HG03575 (cell line): ENCODE data around the gene TCF7L1.

Experiments used
- ATAC-seq: cut with Tn5 transposase; IDR thresholded peaks from one replicate; pipeline ENCODE4 v1.9.1; 2021; ENCODE audit not compliant: unreplicated experiment, insufficient number of reproducible peaks, low FRiP score; ENCODE audit errors: extremely low read depth

TCF7L1 gene

DNA sequence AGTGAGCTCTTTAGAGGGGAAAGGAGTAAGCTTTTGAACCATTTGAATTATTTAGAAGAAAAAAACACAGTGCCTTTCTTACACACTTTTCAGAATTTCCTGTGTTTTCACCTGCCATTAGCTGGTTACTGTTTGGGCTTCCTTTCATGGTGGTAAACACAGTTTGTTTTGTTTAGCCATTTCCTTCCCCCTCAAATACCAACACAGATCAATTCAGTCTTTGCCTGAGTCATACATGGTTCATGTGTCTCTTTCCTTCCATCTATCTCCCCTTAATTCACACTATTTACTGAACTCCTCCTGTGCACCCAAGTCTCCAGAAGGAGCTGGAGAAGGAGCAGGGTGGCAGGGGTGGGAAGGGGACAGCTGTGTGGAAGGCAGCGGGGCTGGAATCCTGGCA, 45.0 kb downstream of the TCF7L1 start:
- no peak for ATAC-seq

DNA sequence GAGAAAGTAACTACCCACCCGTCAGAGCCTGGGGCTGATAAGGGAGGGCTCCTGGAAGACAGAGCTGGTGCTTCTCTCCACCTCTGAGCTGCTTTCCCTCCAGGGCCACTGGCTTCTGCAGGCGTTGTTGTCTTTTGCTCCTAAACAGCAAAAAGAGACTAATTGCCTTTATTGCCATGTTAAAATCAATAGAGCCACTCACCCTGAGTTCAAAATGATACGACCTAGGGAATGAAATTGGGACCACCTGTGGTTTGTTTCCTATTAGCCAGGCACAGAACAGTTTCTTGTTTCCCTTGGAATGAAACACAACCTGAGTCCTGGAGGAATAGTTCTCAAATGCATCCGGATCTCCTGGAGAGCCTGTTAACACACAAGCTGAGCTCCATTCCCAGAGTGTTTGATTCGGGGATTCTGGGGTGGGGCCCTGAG, 45.8 kb downstream of the TCF7L1 start:
- ATAC-seq = no peak

DNA sequence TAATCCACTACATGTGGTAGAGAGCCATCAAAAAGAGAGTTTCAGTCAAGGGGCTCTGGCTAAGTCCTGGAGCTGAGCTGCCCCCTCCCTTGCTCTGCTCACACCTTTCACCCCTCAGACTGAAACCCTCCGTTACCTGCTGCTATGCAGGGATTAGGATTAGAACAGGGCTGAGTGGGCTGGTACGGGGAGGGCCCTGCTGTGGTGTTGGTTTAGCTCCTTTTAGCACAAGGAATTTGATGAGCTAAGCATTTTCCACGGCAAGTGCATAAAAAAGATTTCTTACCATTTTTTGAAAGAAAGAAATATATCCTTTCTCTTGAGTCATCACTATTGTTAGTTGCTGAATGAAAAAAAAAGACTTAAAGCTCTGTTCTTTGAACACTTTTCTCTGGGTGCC, 46.3 kb downstream of the TCF7L1 start:
- no peak for ATAC-seq

DNA sequence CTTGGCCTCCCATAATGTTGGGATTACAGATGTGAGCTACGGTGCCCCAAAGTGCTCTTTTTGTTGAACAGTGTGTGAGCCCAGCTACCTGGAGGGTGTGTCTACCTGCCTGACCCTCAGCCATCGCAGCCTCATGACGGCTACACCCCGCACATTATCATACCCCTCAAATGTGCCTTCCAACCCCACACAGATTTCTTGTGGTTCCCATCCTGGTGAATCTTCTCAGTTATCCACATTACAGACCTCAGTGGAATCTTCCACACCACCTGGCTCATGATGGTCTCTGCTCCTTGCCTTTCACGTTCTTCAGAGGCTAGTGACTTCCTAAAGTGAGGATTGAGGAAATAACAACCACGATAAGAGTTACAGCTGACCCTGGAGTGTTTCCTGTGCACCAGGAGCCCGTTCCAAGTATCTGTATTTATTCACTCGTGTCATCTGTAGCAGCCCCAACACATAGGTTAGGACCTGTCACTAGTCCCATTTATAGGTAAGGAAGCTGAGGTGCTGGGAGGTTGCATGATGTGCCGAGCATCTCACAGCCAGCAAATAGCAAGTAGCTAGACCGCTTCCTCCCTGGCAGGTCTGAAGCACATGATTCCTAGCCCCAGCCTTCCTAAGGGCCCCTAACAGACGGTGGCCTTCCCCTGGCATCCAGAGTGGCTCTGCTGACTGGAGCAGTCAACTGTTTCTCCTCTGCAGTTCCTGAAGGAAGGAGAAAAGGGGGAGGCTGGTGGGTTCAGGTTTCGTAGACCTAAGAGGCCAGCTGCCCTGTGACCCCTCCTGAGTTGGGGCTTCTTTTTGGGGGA, 47.3 kb downstream of the TCF7L1 start:
- no peak for ATAC-seq

DNA sequence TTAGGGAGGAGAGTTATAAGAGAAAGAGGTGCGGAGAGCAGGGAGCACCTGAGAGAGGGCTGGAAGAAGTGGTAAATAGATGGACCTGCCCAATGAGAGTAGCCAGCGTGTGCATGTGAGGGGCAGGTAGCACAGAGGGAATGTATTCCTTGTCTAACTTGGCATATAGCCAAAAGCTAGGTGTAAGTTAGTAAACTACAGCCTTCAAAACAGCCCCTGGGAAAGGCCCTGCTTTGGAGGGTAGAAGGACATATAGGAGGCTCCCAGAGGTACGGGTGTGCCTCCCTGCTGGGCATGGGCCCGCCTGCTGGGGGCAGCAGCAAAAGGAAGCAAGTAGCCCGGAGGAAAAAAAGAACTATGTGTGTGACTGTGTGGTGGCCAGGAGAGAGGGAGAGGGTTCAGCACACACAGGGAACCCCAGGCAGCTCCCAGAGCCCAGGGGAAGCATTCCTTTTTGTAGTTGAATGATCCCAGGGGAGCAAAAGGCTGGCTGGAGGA, 48.0 kb downstream of the TCF7L1 start:
- no peak for ATAC-seq

DNA sequence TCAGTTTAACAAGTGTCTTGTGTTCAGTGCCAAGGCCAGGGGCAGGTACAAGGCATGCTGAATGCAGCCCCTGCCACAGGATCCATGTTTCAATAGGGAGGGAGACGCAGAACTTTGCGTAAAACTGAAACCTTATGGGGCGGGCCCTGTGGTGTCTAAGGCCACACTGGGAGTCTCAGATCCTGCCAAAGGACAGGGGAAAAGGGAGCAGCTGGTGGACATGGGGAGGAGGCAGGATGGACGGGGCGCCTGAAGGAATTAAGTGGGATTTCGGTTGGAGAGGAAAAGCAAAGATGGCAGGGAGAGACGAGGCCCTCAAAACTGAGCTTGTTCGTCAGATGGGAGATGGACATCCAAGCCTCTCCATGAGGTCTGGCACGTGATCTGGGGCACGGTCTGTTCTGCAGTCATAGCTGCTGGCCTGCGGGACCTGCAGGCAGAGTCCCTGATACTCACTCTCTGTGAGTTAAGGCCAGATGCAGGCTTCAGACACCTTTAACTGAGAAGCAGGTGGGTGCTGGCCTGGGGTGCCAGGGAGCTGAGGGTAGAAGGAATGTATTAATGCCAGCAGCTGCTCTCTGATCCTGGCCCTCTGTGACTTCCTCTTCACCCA, 48.8 kb downstream of the TCF7L1 start:
- ATAC-seq = no peak

DNA sequence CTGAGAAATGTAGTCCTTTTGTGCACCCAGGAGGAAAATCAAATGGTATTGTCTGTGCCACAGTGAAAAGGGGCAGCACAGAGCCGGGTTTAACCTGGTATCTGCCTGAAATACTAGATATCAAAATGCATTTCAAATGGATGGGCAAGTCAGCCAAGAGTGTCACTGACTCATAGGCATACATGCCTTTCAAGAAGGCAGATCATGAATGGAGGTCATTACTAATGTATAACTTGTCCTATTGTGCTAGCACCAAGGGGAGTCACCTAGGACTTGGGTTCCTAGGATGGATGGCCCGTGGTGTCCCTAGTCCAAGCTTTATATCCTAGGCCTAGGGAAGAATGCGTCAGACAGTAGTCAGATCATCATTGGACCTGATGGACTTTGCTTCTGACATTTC, 49.9 kb downstream of the TCF7L1 start:
- no peak for ATAC-seq

DNA sequence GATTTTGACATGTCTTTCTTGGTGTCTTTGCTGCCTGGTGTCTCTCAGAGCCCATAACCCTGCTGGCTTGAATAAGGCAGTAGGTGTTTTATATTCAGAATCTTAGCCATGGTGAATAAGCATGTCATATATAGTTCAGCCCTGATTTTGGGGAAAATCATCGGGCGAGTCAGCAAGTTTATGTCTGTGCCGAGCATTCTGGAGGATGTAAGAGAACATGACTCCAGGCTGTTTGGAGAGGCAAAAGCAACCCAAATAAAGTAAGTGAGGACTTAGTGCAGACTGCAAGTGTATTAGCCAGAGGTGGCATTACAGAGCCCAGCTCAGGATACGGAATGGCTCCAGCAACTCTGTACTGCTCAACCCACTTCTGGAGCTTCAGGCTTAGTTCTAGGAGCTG, 50.3 kb downstream of the TCF7L1 start:
- no peak for ATAC-seq

DNA sequence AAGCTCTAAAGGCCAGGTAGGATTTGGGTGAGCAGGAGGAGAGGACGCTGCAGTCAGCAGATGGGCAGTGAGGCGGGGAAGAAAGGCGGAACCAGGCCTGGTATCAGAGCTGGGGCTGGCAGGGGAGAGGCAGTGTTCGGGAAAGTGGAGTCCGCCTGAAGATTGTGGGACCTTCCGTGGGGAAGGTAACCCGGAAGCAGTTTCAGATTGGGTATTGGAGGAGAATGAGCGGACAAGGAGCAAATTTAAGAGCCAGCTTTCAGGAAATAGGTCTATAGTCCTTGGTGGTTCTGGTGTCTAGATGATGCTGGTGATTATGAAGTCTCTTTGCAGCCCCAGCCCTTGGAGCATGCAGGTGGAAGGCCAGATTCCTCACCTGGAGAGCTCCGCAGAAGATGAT, 51.0 kb downstream of the TCF7L1 start:
- ATAC-seq = no peak

DNA sequence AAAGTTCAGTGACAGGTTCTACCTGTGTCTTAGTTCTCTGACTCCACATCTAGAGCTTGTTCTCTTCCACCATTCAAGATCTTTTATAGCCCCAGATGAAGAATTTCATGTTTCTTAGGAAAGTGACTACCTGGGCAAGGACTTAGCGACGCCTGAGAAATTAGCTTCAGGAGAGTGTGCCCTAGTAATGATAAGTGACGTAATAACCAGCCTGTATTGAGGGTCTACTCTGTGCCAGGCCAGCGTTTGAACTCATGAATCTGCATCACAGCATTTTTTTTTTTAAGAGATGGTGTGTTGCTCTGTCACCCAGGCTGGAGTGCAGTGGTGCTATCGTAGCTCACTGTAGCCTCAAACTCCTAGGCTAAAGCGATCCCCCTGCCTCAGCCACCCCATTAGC, 51.8 kb downstream of the TCF7L1 start:
- ATAC-seq = no peak

DNA sequence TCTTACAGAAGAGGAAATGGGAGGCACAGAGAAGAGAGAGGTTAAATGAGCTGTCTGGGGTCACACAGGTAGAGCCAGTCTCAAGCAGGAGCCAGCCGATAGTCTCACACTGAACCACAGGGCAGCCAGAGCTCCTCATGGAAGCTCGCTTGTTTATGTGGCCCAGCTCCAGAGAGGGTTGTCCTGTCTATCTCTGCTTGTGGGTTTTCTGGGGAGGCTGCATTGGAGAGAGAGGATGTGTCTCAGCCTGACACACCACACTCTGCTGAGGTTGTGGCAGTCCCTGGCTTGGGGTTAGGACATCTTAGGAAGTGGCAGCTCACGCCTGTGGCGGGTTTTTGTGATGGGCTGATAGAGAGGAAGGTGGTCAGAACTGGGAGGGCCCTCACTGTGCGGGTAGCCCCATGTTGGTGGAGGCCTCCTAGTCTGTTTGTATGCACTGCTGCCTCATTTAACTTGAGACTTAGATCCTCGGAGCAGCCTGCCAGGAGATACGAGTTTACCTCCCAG, 52.3 kb downstream of the TCF7L1 start:
- ATAC-seq = no peak

DNA sequence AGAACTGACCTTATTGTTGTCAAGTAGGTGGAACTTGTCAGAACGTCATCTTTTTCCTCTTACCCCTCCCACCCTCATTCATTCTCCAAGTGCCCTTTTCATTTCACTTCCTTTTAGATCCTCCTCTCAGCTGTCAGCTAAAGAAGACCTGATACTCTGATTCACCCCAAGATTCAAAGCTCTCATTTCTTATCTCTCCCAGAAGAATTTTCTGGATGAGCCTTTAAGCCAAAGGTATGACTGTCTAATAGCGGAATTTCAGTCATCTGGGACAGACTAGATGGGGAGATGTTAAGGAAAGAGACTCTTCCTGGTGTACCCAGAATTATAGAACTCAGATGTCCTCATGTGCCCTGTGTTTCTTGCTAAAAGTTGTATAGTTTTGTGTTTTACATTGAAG, 53.9 kb downstream of the TCF7L1 start:
- no peak for ATAC-seq

DNA sequence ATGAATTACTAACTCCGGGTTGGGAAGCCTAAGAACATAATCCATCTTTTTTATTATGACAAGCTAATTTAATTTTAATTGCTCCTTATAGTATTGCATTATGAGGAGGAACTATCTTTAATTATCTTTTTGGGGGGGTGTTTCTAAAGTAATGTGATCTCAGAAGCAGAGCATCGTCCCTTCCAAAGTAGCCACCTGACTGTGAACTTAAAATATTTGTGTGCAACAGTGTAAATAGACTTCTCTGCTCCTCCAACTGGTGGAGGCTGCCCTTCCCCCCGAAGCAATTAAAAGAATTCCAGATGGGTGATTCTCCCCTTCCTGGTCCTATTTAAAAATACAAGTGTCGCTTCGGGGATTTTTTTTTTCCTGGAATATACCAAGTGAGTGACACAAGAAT, 55.7 kb downstream of the TCF7L1 start:
- ATAC-seq = no peak

DNA sequence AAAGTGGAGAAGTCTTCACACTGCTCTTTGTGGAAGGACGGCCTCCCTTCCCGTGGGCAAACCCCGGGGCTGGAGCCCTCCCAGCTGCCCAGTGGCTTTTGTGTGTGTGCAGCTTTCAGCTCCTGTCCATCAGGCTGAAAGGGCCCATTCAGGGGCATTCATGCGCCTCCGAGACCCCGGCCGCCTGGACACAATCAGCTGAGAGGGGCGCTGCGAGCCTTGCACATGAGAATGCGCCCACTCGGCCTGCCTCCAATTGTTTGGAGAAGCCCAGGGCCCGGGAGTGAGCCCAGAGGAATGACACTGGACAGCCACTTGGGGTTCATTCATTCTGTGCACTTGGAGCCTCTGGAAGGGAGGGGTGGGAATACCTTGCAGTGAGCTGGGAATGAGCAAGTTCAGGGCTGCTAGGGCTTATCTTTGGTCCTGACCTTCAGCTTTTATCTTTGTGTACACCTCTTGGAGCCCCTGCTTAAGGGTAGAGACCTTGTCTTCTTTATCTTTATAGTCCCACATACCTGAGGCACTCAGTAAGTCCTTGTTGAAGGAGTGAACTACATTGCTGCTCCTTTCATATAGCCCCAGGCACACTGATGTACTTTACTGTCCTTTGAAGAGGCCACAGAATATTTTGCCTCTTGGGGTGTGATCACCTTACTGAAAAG, 56.5 kb downstream of the TCF7L1 start:
- ATAC-seq = no peak

DNA sequence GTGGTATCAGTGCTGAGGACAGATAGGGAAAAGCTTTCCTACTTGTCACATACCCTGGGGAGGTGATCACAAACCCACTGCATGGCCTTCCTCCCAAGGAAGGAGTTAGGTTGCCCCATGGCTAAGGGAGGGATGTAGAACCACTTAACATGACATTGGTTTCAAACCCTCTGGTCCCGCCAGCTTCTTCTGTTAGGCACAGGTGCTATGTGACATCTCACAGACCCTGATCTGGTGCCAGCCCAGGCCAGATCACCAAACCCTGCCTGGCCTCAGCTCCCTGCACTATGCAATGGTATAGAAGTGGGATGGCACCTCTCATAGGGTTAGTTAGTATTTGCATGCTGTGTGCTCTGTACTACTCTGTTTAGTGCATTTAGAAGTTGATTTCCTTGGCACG, 58.0 kb downstream of the TCF7L1 start:
- no peak for ATAC-seq

DNA sequence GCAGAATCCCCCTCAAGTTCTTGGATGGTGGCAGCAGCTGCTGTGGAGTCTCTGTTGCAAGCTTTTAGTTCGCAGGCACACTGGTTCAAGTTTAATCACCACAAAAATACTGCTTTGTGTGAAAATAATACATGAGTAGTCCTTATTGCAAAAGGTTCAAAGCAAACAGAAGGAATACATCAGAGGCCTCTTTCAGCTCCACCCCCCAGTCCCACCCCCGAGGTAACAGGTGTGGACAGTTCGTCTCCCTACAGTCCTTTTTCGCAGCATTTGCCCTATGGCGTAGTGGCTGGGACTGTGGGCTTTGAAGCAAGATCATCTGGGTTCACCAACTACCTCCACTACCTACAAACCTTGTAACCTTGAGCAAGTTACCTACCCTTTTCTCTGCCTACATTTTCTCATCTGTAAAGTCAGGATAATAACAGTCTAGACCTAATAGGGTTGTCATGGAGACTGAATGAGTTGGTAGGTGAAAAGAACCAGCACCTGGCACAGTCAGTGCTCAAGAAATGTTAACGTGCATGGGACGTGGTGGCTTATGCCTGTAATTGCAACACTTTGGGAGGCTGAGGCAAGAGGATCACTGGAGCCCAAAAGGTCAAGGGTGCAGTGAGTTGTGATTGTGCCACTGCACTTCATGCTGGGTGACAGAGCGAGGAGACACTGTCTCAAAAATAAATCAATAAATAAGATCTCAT, 61.7 kb downstream of the TCF7L1 start:
- ATAC-seq = no peak

DNA sequence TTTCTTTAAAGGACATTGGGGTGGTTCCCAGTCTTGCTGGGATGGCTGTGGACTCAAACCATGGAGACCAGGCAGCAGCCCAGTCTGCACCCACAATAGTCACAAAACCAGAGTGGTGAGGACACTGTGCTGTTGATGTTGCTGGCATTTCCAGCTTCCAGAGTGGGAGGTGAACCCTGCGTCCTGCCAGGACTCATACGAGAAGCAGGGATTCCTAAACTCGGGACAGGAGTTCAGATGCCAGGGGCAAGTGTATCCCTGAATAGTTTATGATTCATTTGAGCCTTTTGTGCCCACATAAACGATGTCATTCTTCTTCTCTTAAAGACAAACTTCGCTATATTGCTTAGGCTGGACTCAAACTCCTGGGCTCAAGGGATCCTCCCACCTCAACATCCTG, 62.8 kb downstream of the TCF7L1 start:
- ATAC-seq = no peak

DNA sequence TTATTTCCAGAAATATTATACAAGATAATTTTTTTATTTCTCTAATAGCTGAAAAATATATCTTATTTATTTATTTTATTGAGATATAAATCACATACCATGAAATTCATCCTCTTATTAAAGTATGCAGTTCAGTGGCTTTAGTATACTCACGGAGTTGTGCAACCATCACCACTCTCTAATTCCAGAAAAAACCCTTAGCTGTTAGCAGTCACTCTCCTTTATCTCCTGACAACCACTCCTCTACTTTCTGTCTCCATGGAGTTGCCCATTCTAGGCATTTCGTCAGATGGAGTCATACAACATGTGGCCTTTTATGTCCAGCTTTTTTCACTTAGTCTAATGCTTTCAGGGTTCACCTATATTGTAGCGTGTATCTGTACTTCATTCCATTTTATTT, 66.5 kb downstream of the TCF7L1 start:
- no peak for ATAC-seq

DNA sequence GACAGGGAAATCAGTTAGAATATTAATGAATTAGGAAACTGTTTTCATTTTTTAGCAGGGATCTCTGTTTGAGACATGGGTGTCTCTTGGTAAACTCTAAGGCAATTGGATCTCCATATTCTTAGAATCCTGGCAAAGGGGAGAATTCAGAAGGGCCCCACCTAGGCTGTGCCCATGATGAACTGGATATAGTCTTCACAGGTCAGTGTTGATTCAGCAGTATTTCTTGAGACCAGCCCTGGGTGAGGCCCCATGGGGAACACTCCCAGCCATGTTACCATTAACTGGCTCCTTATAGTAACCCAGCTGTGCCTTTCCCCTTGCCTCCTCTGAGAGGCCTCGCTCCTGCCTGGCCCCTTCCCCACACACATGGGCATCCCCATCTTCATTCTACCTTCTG, 76.7 kb downstream of the TCF7L1 start:
- no peak for ATAC-seq
